ENCODE measurements around the gene APBB1IP.

Gene APBB1IP

DNA sequence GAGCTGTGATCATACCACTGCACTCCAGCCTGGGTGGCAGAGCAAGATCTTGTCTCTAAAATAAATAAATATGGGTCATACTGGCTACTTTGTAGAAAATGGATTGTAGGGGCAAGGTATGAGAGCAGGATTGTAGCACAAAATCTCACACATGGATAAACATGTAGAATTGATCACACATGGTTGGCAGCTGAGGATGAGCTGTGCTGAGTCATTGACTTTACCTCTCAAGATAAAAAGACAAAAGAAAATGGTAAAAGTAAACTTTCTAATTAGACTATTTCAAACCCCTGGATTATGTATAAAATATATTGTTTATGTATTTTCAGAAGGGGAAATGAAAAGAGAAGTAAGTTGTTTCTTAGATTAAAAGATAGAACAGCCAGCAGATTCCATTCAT lies 69.3 kb downstream of the APBB1IP start:
- DNase-seq (ENCODE audit: low read depth in 2 of 2), result no peak

DNA sequence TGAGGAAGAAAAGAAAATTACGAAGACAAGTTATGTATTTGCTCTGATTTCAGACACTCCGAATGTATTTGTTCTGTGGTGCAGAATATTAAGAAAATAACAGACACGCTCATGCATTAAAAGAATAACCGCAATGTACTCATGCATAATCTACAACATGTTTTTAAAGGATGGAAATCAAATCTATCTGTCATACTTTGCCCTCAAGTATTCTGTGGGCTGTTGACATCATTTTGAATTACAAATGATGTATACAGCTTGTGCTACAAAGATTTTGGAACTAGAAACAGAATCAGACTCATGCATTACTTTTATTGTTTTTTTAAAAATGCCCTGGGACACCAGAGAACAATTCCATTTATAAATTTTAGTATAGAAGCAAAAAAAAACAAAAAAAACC lies 69.9 kb downstream of the APBB1IP start:
- no peak for DNase-seq (ENCODE audit: low read depth in 2 of 2)

DNA sequence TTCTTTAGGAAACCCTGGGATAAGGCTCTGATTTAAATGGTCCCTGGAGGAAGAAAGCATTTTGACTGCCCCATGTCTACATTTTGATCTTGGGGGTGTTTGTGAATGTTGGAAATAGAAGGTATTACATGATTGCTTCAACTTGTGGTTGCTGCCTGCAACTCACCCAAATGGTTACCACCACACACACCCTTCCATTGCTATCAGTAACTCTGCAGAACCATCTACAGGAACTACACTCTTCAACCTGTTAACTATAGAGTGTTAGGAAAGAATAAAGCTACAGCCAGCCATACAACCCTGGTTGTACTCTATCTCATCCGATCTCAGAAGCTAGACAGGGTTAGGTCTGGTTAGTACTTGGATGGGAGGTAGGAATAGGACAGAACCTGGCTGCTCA lies 71.2 kb downstream of the APBB1IP start:
- DNase-seq (ENCODE audit: low read depth in 2 of 2), result no peak

DNA sequence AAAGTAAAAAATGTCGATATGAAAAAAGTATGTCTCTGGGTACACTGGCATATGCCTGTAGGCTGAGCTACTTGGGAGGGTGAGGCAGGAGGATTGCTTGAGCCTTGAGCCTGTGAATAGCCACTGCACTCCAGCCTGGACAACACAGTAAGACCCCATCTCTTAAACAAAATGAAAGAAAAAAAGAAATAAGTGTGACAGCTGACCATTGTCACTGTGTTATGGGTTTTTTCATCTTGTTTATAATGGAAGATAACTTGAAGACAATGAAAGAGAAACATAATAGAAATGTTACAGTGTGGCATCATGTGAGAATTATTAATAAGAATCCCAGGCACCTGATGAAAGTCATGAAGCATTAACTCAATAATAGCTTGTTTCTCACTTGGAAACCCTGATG lies 75.0 kb downstream of the APBB1IP start:
- DNase-seq (ENCODE audit: low read depth in 2 of 2), result no peak

DNA sequence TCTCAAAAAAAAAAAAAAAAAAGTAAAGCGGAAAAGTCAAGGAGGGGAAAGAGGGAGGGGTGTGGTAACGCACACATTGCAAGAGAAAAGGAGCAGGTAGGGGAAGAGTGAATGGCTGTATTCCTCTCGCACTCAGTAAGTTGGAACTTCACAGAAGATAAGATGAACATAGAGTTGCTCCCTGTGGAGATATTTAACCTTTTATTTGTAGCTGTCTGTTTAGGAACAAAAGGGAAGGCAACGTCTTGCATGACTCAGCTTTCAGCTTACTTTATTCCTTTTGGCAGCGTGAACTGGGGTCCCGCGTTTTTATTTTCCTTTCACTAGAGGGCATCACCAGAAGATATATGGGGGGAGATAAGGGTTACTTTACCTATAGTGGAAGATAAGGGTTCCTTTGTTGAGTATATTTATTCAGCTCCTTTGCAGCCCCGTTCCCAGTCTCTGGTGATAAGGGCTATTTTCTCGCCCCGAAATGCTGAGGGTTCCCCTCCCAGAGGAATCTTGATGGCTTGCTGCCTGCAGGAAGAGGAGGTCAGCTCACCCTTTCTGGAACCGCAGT lies 78.5 kb downstream of the APBB1IP start:
- no peak for DNase-seq (ENCODE audit: low read depth in 2 of 2)

DNA sequence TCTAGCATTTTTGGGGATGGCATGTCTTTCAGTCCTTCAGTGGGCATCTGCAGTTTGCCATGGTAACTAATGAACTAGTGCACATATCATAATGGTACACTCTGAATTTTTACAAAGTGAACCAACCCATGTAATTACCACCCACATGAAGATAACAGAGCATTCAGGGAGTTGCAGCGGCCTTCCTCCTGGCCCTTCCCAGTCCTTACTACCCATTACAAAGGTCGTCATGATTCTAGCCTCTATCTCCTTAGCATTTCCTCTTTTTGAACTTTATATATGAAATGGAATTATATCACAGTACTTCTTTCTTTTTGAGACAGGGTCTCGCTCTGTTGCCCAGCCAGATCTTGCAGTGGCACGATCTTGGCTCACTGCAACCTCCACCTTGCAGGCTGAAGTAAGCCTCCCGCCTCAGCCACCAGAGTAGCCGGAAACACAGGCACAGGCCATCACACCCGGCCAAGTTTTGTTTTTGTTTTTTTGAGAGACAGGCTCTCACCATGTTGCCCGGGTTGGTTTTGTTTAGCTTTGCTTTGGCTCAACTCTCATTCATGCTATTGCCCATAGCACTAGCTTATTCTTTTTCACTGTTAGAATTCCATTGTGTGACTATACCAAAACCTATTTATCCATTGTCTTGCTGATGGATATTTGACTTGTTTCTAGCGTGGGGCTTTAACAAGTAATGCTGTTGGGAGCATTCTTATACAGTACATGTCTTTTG lies 79.2 kb downstream of the APBB1IP start:
- no peak for DNase-seq (ENCODE audit: low read depth in 2 of 2)

DNA sequence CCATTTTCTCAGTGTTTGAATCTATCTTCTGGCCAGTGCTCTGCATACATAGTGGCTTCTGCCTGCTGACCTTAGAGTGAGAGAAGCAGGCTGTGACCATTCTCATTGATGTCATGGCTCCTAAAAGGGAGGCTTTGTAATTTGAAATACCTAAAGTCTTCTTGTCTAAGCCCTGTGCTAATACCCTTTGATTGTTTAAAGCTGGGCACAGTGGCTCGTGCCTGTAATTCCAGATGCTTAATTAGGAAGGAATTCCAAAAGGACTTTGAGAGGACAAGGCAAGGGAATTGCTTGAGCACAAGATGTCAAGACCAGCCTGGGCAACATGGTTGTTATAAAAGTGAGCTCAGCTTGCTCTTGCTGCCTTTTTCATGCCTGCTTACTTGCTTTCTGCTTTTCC lies 81.7 kb downstream of the APBB1IP start:
- DNase-seq (ENCODE audit: low read depth in 2 of 2), result no peak

DNA sequence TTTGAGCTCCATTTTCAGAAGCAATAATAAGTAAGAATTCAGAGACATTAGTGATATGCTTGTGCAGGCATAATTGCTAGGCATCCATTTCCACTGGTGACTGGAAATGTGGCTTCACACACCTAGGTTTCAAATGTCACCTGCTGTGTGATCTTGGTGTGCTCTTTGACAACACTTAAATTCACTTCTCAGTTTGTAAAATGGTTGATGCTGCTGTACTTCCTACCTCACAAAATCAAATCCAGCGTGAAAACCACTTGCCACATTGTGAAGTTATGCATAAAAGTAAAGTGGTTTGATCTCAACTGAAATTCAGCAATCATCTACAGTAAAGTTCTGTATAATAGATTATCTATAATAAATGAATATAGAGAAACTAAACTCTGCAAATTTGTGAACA lies 82.4 kb downstream of the APBB1IP start:
- DNase-seq (ENCODE audit: low read depth in 2 of 2), result no peak

DNA sequence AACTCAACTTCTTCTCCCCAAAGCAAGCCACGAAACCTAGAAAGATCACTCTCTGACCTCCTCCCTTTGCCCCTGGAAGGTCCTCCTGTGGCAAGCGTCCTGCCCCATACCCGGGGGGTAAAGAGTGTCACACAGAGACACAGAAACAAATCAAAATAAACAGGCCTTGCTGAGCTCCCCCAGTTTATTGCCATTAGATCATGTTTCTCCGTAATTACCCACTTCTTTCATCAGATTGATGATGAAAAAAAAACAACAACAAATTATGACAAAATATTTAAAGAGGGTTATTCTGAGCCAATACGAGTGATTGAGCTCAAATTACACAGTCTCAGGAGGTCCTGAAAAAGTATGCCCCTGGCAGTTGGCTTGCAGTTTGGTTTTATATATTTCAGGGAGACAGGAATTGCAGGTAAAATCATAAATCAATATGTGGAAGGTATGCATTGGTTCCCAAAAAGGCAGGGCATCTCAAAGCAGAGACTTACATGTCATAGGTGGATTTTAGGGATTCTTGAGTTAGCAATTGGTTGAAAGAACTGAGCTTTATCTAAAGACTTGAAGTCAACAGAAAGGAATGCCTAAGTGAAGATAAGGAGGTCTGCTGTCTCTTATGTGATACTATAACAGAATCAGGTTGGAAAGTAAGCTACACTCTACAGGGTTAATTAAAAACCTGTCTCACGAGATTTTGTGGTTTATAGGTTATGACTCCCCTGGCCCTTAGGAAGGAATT lies 86.2 kb downstream of the APBB1IP start:
- no peak for DNase-seq (ENCODE audit: low read depth in 2 of 2)

DNA sequence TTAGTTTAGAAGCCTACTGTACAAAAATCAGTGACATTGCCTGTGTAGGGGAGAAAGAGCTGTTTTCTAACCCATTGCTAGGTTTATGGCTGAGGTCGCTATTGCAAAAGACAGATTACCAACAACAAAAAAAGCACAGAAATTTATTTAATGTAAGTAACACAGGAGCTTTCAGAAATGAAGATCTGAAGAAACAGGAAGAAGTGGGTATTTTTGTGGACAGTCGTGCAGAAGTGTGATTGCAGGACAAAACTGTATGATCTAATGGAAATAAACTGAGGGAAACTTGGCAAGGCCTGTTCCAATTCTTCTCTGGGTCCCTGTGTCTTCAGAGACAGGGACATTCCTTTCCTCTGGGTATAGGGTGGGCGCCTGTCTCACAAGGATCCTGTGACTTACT lies 87.4 kb downstream of the APBB1IP start:
- no peak for DNase-seq (ENCODE audit: low read depth in 2 of 2)

DNA sequence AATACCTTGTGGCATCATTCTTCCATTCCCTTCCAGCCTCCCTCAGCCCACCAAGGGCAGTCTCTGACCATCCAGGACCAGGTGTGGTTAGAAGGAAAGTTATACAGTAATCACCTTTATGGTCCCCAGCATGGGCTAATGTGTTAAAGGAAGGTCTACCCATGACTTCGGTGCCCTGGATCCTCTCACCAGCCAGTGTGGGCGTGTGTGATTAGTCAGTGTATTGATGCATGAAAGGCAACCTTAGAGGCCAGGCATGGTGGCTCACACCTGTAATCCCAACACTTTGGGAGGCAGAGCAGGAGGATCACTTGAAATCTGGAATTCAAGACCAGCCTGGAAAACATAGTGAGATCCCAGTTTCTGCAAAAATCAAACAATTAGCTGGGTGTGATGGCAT lies 88.9 kb downstream of the APBB1IP start:
- DNase-seq (ENCODE audit: low read depth in 2 of 2), result no peak

DNA sequence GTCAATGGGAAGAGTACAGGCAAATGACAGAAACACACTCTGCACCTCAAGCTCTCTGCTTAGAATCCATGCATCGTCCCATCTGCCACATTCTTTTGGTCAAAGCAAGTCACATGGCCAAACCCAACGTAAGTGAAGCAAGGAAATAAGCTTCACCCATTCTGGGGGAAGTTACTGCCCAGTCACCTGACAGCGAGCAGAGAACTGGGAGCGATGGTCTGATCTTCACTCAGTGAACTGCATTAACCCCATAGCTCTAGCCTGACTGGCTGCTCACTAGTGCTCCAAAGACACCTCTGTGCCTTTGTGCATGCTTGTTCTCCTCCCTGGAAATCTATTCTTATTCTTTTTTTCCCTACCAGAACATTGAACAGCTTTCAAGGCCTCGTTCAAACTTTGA lies 89.9 kb downstream of the APBB1IP start:
- no peak for DNase-seq (ENCODE audit: low read depth in 2 of 2)

DNA sequence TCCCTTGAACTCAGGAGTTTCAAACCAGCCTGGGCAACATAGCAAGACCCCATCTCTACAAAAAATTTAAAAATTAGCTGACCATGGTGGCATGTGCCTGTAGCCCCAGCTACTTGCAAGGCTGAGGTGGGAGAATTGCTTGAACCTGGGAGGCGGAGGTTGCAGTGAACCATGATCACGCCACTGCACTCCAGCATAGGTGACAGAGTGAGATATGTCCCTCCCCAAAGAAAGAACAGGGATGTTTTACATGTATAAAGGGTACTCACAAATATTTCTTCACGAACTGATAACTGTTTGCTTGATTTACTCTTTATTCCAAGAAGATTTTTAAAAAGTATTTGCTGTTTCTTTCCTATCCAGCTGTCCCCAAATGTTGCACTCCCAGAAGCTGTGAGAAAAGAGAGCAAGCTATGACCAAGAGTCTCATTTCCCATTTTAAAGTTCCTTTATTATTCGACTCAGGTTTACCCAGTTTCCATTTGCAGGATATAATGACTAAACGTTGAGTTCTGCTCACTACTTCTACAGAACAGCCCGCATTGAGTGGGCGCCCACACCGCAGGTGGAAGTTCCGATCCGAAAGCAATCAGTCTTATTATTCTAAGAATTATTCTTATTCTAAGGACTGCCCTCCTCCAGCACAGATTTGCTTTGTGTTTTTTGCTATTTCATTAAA lies 90.7 kb downstream of the APBB1IP start:
- no peak for DNase-seq (ENCODE audit: low read depth in 2 of 2)

DNA sequence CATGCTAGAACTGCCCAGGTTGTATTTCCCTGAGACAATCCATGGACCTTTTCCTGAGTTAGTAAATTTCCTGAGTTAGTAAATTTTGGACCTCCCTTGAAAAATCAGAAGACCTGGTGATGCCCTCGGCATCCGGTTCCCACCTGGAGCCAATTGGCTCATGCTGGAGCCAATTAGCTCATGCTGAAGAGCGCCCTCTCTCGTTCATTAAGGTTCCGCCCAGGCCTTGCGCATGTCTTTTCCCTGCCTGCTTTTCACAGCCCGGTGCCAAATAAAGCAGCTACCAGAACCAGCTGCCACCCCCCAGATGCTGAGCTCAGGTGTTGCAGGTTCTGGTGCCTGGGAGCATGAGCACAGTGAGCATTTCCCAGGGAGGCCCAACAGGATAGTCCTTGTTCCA lies 96.2 kb downstream of the APBB1IP start:
- no peak for DNase-seq (ENCODE audit: low read depth in 2 of 2)

DNA sequence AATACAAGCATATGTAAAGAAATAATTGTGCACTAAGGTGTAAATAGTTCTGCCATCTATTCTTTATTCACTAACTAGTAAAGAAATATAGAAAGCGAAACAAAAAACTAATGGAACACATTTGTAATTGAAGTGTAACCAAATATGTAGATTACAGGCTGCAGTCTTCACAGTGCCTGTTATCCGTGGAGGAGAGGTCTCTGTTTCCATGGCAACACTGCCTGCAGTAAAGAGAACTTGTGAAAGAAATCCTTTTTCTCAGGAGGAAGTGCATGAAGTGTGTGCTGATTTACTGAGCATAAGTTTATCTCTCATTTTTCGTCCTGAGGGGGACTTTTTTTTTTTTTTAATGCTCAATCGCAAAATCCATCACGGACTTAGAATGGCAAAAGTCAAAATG lies 102.5 kb downstream of the APBB1IP start:
- DNase-seq (ENCODE audit: low read depth in 2 of 2), result no peak

DNA sequence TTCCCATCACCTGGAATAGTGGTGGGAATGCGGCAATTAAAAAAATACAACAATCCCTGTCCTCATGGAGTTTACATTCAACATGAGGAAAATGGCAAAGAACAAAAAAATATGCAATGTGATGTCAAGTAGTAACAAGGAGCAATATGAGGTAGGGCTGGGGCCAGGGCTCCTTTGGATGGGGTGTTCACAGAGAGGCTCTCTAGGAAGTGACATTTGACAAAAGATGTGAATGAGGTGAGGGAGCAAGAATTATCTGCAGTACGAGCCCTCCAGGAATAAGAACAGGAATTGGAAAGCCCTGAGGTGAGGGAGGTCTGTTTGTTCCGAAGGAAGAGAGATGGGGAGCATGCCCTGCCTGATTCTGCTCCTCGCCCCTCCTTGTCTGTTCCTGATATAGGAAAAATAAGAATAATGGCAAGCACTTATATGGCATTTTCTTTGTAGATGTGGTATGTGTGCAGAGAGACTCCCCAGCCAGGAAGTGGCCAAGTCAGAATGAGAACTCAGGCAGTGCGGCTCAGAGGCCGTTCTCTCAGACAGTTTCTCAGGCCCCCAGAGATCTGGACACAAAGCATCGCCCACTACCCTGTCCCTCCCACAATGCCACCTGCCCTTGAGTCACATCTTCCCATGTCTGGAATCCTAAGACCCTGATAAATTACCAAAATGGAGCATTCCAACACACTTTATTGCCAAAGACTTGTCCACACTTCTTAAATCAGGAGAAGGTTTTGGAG lies 105.6 kb downstream of the APBB1IP start:
- DNase-seq (ENCODE audit: low read depth in 2 of 2), result no peak

DNA sequence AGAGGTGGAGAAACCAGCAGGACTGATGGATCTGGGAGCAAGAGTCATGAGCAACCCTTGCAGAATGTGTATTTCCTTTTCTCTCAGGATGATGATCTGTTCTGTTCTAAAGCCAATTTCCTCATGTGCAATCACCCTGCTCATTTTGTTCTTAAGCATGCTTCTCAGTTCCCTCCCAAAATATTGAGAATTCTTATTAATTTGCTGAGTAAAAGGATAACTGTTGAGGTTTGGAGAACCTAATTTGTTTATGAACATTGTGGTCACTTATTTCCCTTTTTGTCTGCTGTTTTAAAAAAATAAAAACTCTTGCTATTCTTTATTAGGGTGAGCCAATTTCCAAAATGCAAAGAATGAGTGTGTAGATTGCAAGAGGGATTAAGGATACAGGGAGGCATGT lies 106.8 kb downstream of the APBB1IP start:
- no peak for DNase-seq (ENCODE audit: low read depth in 2 of 2)

DNA sequence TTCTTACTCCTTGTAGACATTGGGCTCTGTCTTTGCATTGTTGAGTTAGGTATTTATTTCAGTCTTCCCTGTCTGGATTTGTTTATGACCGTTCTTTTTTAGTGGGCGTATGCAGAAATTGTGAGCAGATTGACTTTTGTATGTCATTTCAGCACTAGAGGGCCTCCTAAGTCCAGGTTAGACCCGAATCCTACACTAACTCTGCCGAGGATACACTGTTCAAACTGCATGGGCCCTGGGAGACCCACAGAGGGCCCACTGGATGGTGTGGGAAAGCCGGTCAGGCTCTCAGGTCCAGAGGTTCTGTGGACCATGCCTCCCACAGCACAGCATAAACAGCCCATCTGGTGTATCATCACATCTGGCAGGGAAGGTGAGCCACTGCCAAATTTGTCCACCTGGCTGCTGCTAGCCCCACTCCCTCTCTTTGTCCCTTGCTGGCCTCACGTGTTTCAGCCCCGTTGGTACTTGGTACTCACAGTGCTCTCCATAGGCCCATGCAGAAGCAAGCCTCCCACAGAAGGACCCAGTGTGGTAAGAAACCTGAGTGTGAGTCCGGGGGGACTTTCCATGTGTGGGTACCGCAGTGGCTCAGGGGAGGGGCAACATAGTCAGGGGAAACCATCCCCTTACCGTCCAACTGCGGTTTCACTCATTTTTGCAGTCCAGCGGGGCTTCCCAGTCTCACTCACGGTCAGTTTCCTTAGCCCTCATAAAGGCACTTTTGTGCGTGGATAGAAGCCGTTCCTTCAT lies 112.8 kb downstream of the APBB1IP start:
- no peak for DNase-seq (ENCODE audit: low read depth in 2 of 2)

DNA sequence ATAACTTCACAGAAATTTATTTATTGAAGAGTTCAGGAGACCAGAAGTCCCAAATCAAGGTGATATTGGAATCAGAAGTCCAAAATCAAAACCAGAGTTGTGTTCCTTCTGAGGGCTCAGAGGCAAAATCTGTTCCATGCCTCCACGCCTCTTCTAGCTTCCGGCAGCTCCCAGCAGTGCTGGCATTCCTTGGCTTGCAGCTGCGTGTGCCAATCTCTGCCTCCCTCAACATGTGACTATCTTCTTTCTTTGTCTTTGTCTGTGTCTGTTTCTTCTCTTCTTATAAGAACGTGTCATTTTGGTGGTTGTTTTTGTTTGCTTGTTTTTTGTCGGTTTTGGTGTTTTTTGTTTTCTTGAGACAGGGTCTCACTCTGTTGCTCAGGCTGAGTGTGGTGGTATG lies 116.1 kb downstream of the APBB1IP start:
- no peak for DNase-seq (ENCODE audit: low read depth in 2 of 2)

DNA sequence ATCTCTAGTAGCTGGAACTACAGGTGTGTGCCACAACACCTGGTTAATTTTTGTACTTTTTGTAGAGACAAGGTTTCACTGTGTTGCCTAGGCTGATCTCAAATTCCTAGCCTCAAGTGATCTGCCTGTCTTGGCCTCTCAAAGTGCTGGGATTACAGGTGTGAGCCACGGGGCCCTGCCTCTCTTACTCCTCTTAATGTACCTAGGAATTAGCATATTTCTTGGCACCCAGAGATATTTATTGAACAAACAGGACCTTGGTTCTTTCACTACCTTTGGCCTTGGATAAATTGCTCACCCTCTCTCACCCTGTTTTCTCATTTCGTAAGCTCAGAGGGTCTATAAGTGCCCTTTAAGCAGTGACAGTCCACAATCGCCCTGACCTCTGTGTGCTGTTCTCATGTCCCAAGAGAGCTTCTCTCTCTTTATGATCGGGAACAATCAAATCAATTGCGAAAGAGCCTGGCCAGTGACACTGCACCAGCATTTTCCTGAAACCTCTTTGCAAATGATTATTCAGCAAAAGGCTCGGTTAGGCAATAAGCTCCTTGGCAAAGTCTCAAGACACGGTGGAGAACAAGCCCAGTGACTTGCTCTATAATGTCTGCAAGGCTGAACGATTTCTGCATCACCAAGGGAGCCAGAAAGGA lies 117.7 kb downstream of the APBB1IP start:
- no peak for DNase-seq (ENCODE audit: low read depth in 2 of 2)
